Central memory CD4-positive, alpha-beta T cell (primary cell): ENCODE results near the gene ECM2.

Experiments
- DNase-seq: peaks from one replicate; pipeline ENCODE4 v3.0.0; 2022

ECM2 gene

DNA sequence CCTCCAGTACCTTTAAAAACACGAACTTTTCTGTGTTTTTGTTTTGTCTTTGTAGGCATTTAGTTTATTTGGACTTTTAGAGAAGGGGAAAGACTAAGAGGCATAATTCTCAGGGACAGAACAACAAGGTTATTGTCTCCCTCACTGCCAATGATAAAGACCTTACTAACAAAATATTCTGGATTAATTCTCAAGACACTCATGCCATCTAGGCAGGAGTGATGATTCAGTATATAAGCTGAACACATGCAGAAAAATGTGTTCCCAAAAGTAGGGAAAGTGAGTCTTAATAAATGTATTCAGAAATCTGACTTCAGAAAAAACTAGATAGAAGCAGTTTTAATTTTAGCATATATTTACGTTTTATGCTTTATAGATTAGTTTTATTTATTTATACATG, 36.1 kb downstream of the ECM2 start:
- no peak for DNase-seq

DNA sequence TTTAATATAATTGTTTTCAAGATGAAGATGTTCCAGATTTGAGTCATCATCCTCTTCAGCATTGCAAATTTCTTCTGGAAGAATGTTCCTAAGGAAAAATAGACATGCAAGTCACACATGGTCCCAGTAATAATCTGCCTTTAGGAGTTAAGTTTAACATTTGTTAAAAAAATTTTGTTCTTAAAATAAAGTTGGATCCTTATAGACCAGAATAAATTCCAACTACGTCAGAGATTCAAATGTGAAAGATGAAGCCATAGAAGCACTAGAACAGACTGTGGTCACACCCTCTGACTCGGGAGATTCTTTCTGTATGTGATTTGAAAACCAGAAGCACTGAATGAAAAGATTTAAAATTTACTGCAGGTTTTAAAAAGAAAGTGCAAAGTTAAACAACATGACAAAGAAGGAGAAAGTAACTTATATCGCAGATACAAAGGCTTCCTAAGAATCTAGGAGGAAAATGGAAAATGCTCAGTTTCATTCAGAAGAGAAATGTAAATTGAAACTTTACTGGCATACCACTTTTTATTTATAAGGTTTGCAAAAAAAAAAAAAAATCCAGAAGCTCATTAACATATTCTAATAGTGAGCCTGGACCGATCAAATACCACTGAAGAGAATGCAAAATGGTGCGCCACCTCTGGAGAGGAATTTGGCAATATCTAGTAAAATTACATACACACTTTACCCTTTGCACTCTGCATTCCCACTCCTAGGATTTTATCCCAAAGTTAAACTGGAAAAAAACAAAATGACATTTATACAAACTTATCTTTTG, 39.2 kb downstream of the ECM2 start:
- no peak for DNase-seq

GRCh38 chr9:92494856-92495255, 40.9 kb downstream of the ECM2 start:
- no peak for DNase-seq

GRCh38 chr9:92493749-92494387, 41.9 kb downstream of the ECM2 start:
- no peak for DNase-seq

- no peak for DNase-seq
Measured at GRCh38 chr9:92492781-92493401, 42.9 kb downstream of the ECM2 start.

- no peak for DNase-seq
Measured at GRCh38 chr9:92488681-92489550, 46.9 kb downstream of the ECM2 start.

DNA sequence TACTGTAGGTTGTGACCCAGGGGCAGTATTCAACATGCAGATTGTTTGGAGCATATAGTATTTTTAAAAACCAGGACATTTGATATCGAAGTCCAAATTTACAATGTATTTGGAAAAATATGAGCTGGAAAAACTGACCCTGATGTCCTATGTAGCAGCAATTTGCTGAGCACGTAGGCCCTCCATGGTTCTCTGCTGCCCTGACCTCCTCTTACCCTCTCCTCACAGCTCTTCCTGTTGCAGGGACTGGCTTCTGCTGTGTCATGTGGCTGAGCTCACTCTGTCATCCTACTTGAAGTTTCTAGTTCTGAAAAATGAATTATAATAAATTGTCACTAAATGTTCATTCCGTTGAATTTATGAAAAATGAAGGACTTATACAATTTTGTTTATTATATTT, 49.4 kb downstream of the ECM2 start:
- DNase-seq: no peak

DNA sequence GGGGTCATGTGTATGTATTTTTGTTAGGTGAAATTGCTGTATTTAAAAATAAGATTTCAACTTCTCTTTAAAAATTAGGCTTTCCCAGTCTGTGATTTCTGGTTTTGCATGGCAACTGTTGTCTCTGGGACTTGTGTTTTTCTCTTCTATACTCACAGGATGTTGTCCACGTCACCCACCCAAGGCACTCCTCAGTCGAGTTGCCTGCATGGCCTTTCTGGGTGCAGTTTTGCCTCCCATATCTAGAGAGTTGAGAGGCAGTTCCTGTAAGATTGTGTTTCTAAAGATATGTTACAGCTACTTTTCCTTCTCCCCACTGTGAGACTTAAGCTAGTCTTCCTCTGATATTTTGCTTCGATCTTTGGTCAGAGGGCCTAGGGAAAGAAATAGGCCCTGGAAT, 51.2 kb downstream of the ECM2 start:
- no peak for DNase-seq

- no peak for DNase-seq
Measured at GRCh38 chr9:92483627-92484545, 51.9 kb downstream of the ECM2 start.

DNA sequence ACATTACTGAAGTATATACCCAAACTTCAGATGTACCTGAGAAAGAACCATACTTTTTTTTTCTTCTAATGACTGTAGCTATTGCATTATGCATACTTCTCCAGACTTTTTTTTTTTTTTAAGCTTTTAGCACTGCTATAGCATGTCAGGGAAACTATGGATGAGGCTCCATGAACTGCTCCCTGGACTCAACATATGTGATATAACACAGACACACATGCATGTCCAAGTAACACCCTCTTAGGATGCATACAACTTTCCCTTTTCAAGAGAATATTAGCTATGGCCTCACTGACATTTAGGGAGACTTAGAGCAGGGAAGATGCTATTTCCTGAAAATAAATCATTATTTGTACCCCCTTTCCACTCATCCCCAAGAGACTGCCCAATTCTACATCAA, 53.0 kb downstream of the ECM2 start:
- no peak for DNase-seq

- no peak for DNase-seq
Measured at GRCh38 chr9:92482329-92482728, 53.5 kb downstream of the ECM2 start, which contains the start of gene ASPN. Gene ASPN (minus strand): TSS chr9:92482506.

GRCh38 chr9:92480986-92481633, 54.7 kb downstream of the ECM2 start:
- no peak for DNase-seq

GRCh38 chr9:92480291-92480771, 55.5 kb downstream of the ECM2 start:
- no peak for DNase-seq

- DNase-seq: no peak
Measured at GRCh38 chr9:92479346-92479745, 56.4 kb downstream of the ECM2 start.

GRCh38 chr9:92478783-92479182, 57.0 kb downstream of the ECM2 start:
- no peak for DNase-seq

DNA sequence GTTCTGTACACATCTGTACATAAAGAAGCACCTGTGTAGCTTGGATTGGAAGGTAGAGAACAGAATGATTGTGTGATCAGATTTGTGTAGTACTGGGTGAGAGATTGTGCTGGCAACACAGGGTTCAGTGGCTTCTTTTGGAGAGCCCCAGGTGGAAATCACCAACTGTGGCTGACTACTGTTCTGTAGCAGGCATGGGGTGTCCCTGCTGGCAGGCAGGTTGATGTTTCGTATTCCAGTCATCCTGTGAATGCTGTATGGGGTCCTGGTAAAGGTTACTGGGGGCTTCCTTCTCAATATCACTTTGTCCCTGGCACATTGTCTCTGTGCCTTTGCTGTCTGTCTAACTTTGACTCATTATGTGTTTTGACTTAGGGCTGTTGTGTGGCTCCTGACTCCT, 58.8 kb downstream of the ECM2 start:
- no peak for DNase-seq

- no peak for DNase-seq
Measured at GRCh38 chr9:92474587-92474986, 61.2 kb downstream of the ECM2 start.

- DNase-seq: no peak
Measured at GRCh38 chr9:92468206-92468605, 67.6 kb downstream of the ECM2 start.

- no peak for DNase-seq
Measured at GRCh38 chr9:92467511-92467910, 68.3 kb downstream of the ECM2 start.

DNA sequence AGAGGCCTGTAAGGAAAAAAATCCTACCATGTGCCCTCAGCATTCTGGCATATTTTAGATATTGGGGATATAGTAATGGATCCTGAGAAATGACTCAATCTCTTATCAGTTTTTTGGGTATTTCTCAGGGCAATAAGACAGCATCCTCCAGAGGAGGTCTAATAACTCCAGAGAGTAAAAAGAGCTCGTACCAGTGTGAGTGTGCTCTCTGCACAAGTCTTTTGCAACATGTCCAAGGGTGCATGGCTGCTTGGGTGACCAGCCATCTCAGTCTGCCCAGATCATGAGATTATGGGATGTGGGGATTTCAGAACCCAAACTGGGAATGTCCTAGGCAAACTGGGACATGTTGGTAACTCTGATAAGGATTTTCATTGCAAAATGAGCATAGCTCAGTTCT, 68.7 kb downstream of the ECM2 start:
- DNase-seq: no peak

- DNase-seq: no peak
Measured at GRCh38 chr9:92463984-92464383, 71.8 kb downstream of the ECM2 start.
